Mesenchymal stem cell (in vitro differentiated cells and primary cell): ENCODE data around the gene ORM1.

Experiments used
- DNase-seq: peaks from one replicate; pipeline ENCODE4 v3.0.0-alpha.2; 2013
- H2AFZ ChIP-seq: one replicate; pipeline ENCODE4 v1.6.1; 2013; ENCODE audit warnings: low read depth, mild to moderate bottlenecking, control low read depth, inconsistent platforms, low read length, moderate library complexity
- H2AK5ac ChIP-seq: 2 replicates; pipeline ENCODE4 v1.6.1; 2013; ENCODE audit warnings: low read length, moderate library complexity, mild to moderate bottlenecking, inconsistent platforms; ENCODE audit not compliant: severe bottlenecking
- H2BK120ac ChIP-seq: one replicate; pipeline ENCODE4 v1.6.1; 2013; ENCODE audit warnings: low read depth, mild to moderate bottlenecking, inconsistent platforms, low read length, moderate library complexity
- H2BK12ac ChIP-seq, 2 experiments: one replicate each; pipeline ENCODE4 v1.6.1; 2013; ENCODE audit warnings: inconsistent platforms in 2 of 2, low read length in 2 of 2, mild to moderate bottlenecking in 2 of 2, moderate library complexity in 2 of 2, control low read depth in 1 of 2
- H2BK15ac ChIP-seq: one replicate; pipeline ENCODE4 v1.6.1; 2013; ENCODE audit warnings: mild to moderate bottlenecking, low read depth, inconsistent platforms; ENCODE audit not compliant: poor library complexity, severe bottlenecking
- H2BK5ac ChIP-seq: 2 replicates; pipeline ENCODE4 v1.6.1; 2013; ENCODE audit warnings: low read depth, mild to moderate bottlenecking, low read length, control low read depth, inconsistent platforms; ENCODE audit not compliant: poor library complexity, severe bottlenecking
- H3K14ac ChIP-seq, 2 experiments: one replicate each; pipeline ENCODE4 v1.6.1; 2013; ENCODE audit warnings: inconsistent platforms in 2 of 2, low read length in 2 of 2, control low read depth in 1 of 2, mild to moderate bottlenecking in 1 of 2, moderate library complexity in 1 of 2
- H3K18ac ChIP-seq, 2 experiments: one replicate each; pipeline ENCODE4 v1.6.1; 2013; ENCODE audit warnings: inconsistent platforms in 2 of 2, low read length in 2 of 2, control low read depth in 1 of 2, low read depth in 1 of 2, mild to moderate bottlenecking in 1 of 2
- H3K23ac ChIP-seq, 2 experiments: one replicate each; pipeline ENCODE4 v1.6.1; 2013; ENCODE audit warnings: inconsistent platforms in 2 of 2, low read length in 2 of 2, mild to moderate bottlenecking in 2 of 2, moderate library complexity in 2 of 2, control low read depth in 1 of 2
- H3K27ac ChIP-seq: 2 replicates; pipeline ENCODE4 v1.5.1; 2013; ENCODE audit warnings: mild to moderate bottlenecking, moderate library complexity, low read length, control low read depth, inconsistent platforms; ENCODE audit not compliant: poor library complexity, severe bottlenecking
- H3K27me3 ChIP-seq, 2 experiments: 2 replicates each; pipeline versions ENCODE4 v1.6.1 to v1.7.0; 2013; ENCODE audit warnings: low read length in 2 of 2, mild to moderate bottlenecking in 2 of 2, moderate library complexity in 2 of 2, control low read depth in 1 of 2, inconsistent platforms in 1 of 2; ENCODE audit not compliant: control insufficient read depth in 1 of 2, insufficient read depth in 1 of 2
- H3K36me3 ChIP-seq, 2 experiments: 2 replicates each; pipeline versions ENCODE4 v1.6.1 to v1.7.0; 2013; ENCODE audit warnings: low read length in 2 of 2, control low read depth in 1 of 2, inconsistent platforms in 1 of 2, low read depth in 1 of 2, mild to moderate bottlenecking in 1 of 2; ENCODE audit not compliant: insufficient read depth in 2 of 2, control insufficient read depth in 1 of 2
- H3K4ac ChIP-seq, 2 experiments: one replicate each; pipeline ENCODE4 v1.6.1; 2013; ENCODE audit warnings: inconsistent platforms in 2 of 2, low read length in 2 of 2, mild to moderate bottlenecking in 2 of 2, moderate library complexity in 2 of 2, control low read depth in 1 of 2, low read depth in 1 of 2
- H3K4me1 ChIP-seq: 2 replicates; pipeline ENCODE4 v1.6.1; 2013; ENCODE audit warnings: low read depth, low read length, control low read depth; ENCODE audit not compliant: control insufficient read depth, insufficient read depth
- H3K4me2 ChIP-seq: 2 replicates; pipeline ENCODE4 v1.6.1; 2013; ENCODE audit warnings: low read length, mild to moderate bottlenecking, inconsistent platforms; ENCODE audit not compliant: poor library complexity, severe bottlenecking
- H3K4me3 ChIP-seq, 2 experiments: 2 replicates each; pipeline versions ENCODE4 v1.5.1 to v1.7.0; 2013; ENCODE audit warnings: low read length in 2 of 2, mild to moderate bottlenecking in 2 of 2, control low read depth in 1 of 2, low read depth in 1 of 2; ENCODE audit not compliant: insufficient read depth in 1 of 2
- H3K79me1 ChIP-seq: replicated peaks from 2 replicates; pipeline ENCODE4 v1.6.1; 2013; ENCODE audit warnings: mild to moderate bottlenecking, control low read depth, low read length, inconsistent platforms; ENCODE audit not compliant: poor library complexity, severe bottlenecking
- H3K9ac ChIP-seq: 2 replicates; pipeline ENCODE4 v1.7.0; 2013; ENCODE audit warnings: mild to moderate bottlenecking, low read length, moderate library complexity
- H3K9me3 ChIP-seq: 2 replicates; pipeline ENCODE4 v1.7.0; 2013; ENCODE audit warnings: mild to moderate bottlenecking, low read length; ENCODE audit not compliant: control insufficient read depth
- H4K8ac ChIP-seq: one replicate; pipeline ENCODE4 v1.6.1; 2013; ENCODE audit warnings: inconsistent platforms, mild to moderate bottlenecking, low read length, moderate library complexity
- H4K91ac ChIP-seq: one replicate; pipeline ENCODE4 v1.6.1; 2013; ENCODE audit warnings: mild to moderate bottlenecking, low read length, inconsistent platforms
- WGBS: methylation state at CpG from one replicate; pipeline ENCODE4 v1.1.7; 2013; ENCODE audit warnings: mixed read lengths; 5-methylcytosine and 5-hydroxymethylcytosine counted together

ORM1 gene

DNA sequence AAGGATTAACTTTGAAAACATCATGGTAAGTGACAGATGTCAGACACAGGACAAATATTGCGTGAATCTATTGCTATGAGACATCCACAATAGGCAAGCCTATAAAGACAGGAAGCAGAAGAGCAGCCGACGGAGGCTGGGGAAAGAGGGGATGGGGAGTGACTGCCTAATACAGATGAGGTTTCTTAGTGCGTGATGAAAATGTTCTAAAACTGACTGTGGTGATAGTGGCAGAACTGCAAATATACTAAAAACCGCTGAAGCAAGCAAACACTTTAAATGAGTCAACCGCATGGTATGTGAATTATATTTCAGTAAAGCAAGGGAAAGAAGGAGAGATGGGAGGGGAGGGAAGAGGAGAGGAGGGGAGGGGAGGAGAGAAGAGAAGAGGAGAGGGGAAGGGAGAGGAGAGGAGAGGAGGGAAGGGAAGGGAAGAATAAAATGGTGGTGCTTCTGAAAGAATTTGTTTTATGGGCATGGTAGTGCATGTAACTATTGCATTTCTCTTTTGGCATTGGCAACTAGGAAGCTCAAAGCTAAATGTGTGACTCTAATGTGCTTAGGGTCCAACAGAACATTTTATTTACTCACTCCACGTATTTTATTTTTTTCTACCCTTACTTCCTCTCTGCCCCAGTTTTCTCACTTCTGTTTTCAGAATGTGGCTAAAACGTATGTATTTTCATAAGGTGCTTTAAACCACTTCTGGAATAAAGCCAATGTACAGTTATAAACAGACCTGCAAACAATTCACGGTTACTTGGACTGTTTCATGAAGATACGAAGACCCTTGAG, 43.6 kb downstream of the ORM1 start:
- Histone ChIP-seq H2AFZ (no peak overlapping the region), H3K4me1 (peaks cover 21% of the 10 kb centered on the region), H3K23ac (no peak overlapping the region), H3K36me3 (peaks cover 46 to 57% of the 10 kb centered on the region in 2 experiments), H2BK12ac (no peak overlapping the region), H2BK120ac (no peak overlapping the region), H3K27me3 (no peaks in the 10 kb centered on the region), H3K9me3 (no peaks in the 10 kb centered on the region), H2BK5ac (no peak overlapping the region), H3K27ac (peak overlapping the region; percentile 73), H4K8ac (no peak overlapping the region), H3K79me1 (peaks cover 29% of the 10 kb centered on the region), H2AK5ac (no peak overlapping the region), H4K91ac (no peak overlapping the region), H2BK15ac (no peak overlapping the region), H3K18ac (no peak overlapping the region), H3K14ac (no peak overlapping the region), H3K4ac (no peak overlapping the region), H3K9ac (peak overlapping the region; percentile 31), H3K4me3 (no peak overlapping the region), H3K4me2 (no peak overlapping the region)
- 27% methylated on average over 10 of the region's 10 CpGs for WGBS
- DNase-seq, result peak; percentile 94

DNA sequence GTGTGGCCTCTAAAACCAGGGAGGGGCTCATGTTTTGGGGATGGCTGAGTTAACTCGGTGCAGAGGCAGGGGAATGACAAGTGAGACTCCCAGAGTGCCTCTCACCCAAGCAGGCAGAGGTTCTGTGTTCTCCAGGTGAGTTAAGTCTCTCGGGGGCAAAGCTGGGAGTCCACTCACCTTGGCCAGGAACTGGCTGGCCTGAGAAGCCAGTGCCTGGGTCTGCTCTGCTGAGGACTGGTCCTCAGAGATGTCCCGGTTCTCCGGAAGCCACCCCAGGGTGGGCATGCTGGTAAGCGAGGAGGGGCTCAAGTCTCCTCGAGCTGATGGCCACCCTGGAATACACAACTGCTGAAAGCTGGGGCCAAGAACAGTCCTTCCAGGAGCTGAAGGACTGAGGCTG, 44.5 kb downstream of the ORM1 start:
- Histone ChIP-seq H3K4me3 (no peak overlapping the region), H4K8ac (peak overlapping the region; percentile 86), H2BK5ac (no peak overlapping the region), H2AK5ac (peak overlapping the region; percentile 85), H3K14ac (no peak overlapping the region), H3K27ac (no peak overlapping the region), H3K4me1 (peaks cover 29% of the 10 kb centered on the region), H3K4me2 (no peak overlapping the region), H2BK15ac (peak overlapping the region; percentile 83), H3K9me3 (no peaks in the 10 kb centered on the region), H3K27me3 (no peaks in the 10 kb centered on the region), H2BK12ac (peak overlapping the region; percentile 60 to 69), H3K18ac (peak overlapping the region; percentile 50 to 58), H3K79me1 (peaks cover 26% of the 10 kb centered on the region), H3K36me3 (peaks cover 46 to 55% of the 10 kb centered on the region in 2 experiments), H3K23ac (no peak overlapping the region), H3K4ac (peak overlapping the region in 1 of 2 experiments; percentile 59), H2BK120ac (no peak overlapping the region), H3K9ac (no peak overlapping the region), H2AFZ (no peak overlapping the region), H4K91ac (peak overlapping the region; percentile 72)
- 100% methylated on average over 6 of the region's 6 CpGs for WGBS
- no peak for DNase-seq

DNA sequence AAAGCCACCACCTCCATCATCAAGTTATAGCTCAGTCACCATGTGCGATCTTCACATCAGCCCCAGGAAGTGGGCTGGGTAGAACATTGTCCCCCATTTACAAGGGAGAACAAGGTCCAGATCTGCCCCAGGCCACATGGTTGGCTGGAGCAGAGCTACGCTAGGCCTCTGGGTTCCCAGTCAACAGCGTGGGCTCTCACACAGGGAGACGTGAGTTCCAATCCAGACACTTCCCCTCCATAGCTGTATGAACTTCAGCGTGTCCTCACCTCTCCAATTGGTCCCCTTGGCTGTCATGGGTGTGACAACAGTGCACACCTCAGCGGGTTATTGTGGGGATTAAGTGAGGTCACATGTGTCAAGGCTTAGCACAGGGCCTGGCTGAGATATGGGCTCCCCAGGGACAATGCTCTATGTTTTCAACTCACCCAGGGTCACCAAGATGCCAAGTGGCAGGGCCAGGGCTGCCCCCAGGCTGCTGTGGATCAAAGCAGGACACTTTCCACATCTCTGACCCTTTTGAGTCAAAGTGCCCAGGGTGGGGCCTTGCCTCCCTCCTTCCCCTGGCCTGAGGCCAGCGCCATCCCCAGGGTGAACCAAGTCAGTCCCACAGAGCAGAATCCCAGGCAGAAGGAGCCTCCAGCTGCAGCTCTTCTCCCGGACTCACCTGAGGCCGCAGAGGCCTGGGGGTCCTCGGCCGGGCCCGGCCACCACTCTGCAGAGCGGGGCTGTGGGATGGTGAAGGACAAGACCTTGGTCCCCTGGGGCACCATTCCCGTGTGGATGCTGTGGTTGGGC, 45.1 kb downstream of the ORM1 start:
- H3K4ac ChIP-seq, result peak overlapping the region in 1 of 2 experiments; percentile 58
- peaks cover 49% of the 10 kb centered on the region in 2 experiments for H3K36me3 ChIP-seq
- H2BK15ac ChIP-seq, result peak overlapping the region; percentile 75
- H2AFZ ChIP-seq, result no peak overlapping the region
- no peak overlapping the region for H3K27ac ChIP-seq
- WGBS, result 96% methylated on average over 14 of the region's 14 CpGs
- peak overlapping the region; percentile 1 to 49 for H3K18ac ChIP-seq
- H3K14ac ChIP-seq, result no peak overlapping the region
- no peak overlapping the region for H3K4me3 ChIP-seq
- no peak overlapping the region for H3K9ac ChIP-seq
- no peak overlapping the region for H4K8ac ChIP-seq
- H3K4me2 ChIP-seq, result no peak overlapping the region
- H3K27me3 ChIP-seq, result no peaks in the 10 kb centered on the region
- DNase-seq, result no peak
- H2BK120ac ChIP-seq, result no peak overlapping the region
- H2AK5ac ChIP-seq, result peak overlapping the region; percentile 85
- H2BK5ac ChIP-seq, result no peak overlapping the region
- peaks cover 25% of the 10 kb centered on the region for H3K79me1 ChIP-seq
- H3K4me1 ChIP-seq, result peaks cover 34% of the 10 kb centered on the region
- peak overlapping the region in 1 of 2 experiments; percentile 14 for H3K23ac ChIP-seq
- H3K9me3 ChIP-seq, result no peaks in the 10 kb centered on the region
- peak overlapping the region; percentile 72 for H4K91ac ChIP-seq
- H2BK12ac ChIP-seq, result peak overlapping the region; percentile 60 to 69
